ENCODE results near the gene FLNB.

GRCh38 chr3:57980416-57980815 is 27.8 kb upstream of the FLNB start:
- no peak for TF ChIP-seq CTCF (IDR thresholded peaks at IDR 0.05)
- no peak for TF ChIP-seq EZH2 (IDR thresholded peaks at IDR 0.05)
